MM.1S (cell line): Measurements from ENCODE around the gene PIAS3.
"Not testable (repeated sequence)": the region's sequence is repeated elsewhere in the genome, so short reads cannot be mapped to it uniquely, and the experiment has no call there.

Experiments
- EZH2phosphoT487 ChIP-seq: fragments of 300-600 bp; sonication (generic); IDR thresholded peaks from 2 replicates; pipeline ENCODE4 v1.6.1; 2018; ENCODE audit warnings: antibody characterized with exemption, low read length
- TF ChIP-seq, protein P1 (sequence below): fragments of 300-600 bp; sonication (generic); IDR thresholded peaks from 2 replicates; pipeline ENCODE4 v1.5.1; 2016; ENCODE audit warnings: antibody characterized with exemption, low read length, mixed read lengths

DNA sequence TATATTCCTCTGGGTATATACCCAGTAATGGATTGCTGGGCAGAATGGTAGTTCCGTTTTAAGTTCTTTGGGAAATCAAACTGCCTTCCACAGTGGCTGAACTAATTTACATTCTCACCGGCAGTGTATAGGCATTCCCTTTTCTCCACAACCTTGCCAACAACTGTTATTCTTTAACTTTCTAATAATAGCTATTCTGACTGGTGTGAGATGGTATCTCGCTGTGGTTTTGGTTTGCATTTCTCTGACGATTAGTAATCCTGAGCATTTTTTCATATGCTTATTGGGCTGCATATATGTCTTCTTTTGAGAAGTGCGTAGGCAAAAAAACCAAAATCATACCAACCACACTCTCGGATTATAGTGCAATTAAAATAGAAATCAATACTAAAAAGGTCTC lies 40.8 kb downstream of the PIAS3 start:
- TF ChIP-seq, protein P1, sequence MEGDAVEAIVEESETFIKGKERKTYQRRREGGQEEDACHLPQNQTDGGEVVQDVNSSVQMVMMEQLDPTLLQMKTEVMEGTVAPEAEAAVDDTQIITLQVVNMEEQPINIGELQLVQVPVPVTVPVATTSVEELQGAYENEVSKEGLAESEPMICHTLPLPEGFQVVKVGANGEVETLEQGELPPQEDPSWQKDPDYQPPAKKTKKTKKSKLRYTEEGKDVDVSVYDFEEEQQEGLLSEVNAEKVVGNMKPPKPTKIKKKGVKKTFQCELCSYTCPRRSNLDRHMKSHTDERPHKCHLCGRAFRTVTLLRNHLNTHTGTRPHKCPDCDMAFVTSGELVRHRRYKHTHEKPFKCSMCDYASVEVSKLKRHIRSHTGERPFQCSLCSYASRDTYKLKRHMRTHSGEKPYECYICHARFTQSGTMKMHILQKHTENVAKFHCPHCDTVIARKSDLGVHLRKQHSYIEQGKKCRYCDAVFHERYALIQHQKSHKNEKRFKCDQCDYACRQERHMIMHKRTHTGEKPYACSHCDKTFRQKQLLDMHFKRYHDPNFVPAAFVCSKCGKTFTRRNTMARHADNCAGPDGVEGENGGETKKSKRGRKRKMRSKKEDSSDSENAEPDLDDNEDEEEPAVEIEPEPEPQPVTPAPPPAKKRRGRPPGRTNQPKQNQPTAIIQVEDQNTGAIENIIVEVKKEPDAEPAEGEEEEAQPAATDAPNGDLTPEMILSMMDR = not testable (repeated sequence)
- TF ChIP-seq EZH2phosphoT487 = not testable (repeated sequence)
